GM12878 (cell line): ENCODE data around the gene RSPH1. TPM values are rescaled to one million over a fixed set of nuclear protein-coding genes. Genes with fewer than 3 reads are reported as not detected.

Experiments
- ATAC-seq: fragments of 200-7000 bp; cut with Tn5 transposase; 3 replicates; pipeline ENCODE4 v1.9.1; 2020; ENCODE audit warnings: mild to moderate bottlenecking, moderate library complexity
- BruUV-seq: library from RNA; stranded (reverse); fragments of 400-500 nt; replicated peaks from 2 replicates; lab custom pipeline; 2021; lab: Mats Ljungman, UMichigan
- CTCF ChIA-PET: fragments of 300-600 bp; sonication (Branson Sonifier 250); formaldehyde crosslinking; extraction: SDS; loops from one replicate; lab custom pipeline; 2021; ENCODE audit warnings: inconsistent platforms; lab: Yijun Ruan, JAX
- POLR2A ChIA-PET: fragments of 350-600 bp; formaldehyde crosslinking; extraction: SDS; loops from one replicate; lab custom pipeline; 2021; ENCODE audit warnings: inconsistent platforms; lab: Charles Lee
- RAD21 ChIA-PET: fragments of 300-600 bp; sonication (Branson Sonifier 250); formaldehyde crosslinking; loops from one replicate; lab custom pipeline; 2023; ENCODE audit warnings: antibody characterized with exemption; ENCODE audit not compliant: unreplicated experiment; lab: Charles Lee
- SMC1A ChIA-PET: fragments of 300-600 bp; sonication (Branson Sonifier 250); formaldehyde crosslinking; loops from one replicate; lab custom pipeline; 2023; ENCODE audit not compliant: unreplicated experiment, uncharacterized antibody; lab: Charles Lee
- DNase-seq: peaks from one replicate; pipeline ENCODE4 v3.0.0-alpha.2; 2011; ENCODE audit warnings: low read depth, low spot score
- FAIRE-seq: peaks from 3 replicates; lab custom pipeline; 2011; peaks lifted over from hg19 to GRCh38; lab: Jason Lieb, UNC
- H2AFZ ChIP-seq: 2 replicates; pipeline ENCODE4 v1.6.0; 2011; ENCODE audit warnings: low read depth, low read length, control low read depth; ENCODE audit not compliant: control insufficient read depth
- H3K27ac ChIP-seq: 2 replicates; pipeline ENCODE4 v1.5.1; 2011; ENCODE audit warnings: control low read depth; ENCODE audit not compliant: control insufficient read depth, insufficient read depth
- H3K27me3 ChIP-seq, 2 experiments: replicated peaks in 1 of 2; 2 replicates each; pipeline versions ENCODE4 v1.6.0 to v1.6.1; 2011; ENCODE audit warnings: low read length in 1 of 2; ENCODE audit not compliant: control insufficient read depth in 2 of 2, insufficient read depth in 2 of 2
- H3K36me3 ChIP-seq, 2 experiments: 2 replicates each; pipeline ENCODE4 v1.5.1; 2011; ENCODE audit warnings: low read length in 1 of 2; ENCODE audit not compliant: control insufficient read depth in 2 of 2, insufficient read depth in 2 of 2
- H3K4me1 ChIP-seq: 2 replicates; pipeline ENCODE4 v1.6.1; 2011; ENCODE audit warnings: mild to moderate bottlenecking, low read length, moderate library complexity, mixed read lengths; ENCODE audit not compliant: control insufficient read depth, insufficient read depth
- H3K4me2 ChIP-seq: 2 replicates; pipeline ENCODE4 v1.6.0; 2011; ENCODE audit warnings: control low read depth; ENCODE audit not compliant: control insufficient read depth, insufficient read depth
- H3K4me3 ChIP-seq: fragments of 200-600 bp; sonication (generic); 2 replicates; pipeline ENCODE4 v1.5.1; 2016
- H3K79me2 ChIP-seq: 2 replicates; pipeline ENCODE4 v1.6.0; 2011; ENCODE audit warnings: low read length; ENCODE audit not compliant: control insufficient read depth, insufficient read depth
- H3K9ac ChIP-seq: 2 replicates; pipeline ENCODE4 v1.8.0; 2011; ENCODE audit warnings: low read length, control low read depth, mixed read lengths; ENCODE audit not compliant: control insufficient read depth, insufficient read depth
- H3K9me3 ChIP-seq: replicated peaks from 3 replicates; pipeline ENCODE4 v1.5.1; 2011; ENCODE audit warnings: mild to moderate bottlenecking, low read length; ENCODE audit not compliant: control insufficient read depth, insufficient read depth
- H4K20me1 ChIP-seq: 2 replicates; pipeline ENCODE4 v1.6.0; 2011; ENCODE audit not compliant: control insufficient read depth, insufficient read depth
- CBFB ChIP-seq: IDR thresholded peaks from 2 replicates; pipeline ENCODE4 v1.6.1; 2016; ENCODE audit warnings: antibody characterized with exemption, low read depth
- CHD4 ChIP-seq: fragments of 200-600 bp; sonication (generic); IDR thresholded peaks from 2 replicates; pipeline ENCODE4 v1.6.1; 2016; ENCODE audit warnings: mild to moderate bottlenecking
- EP300 ChIP-seq, 2 experiments: fragments of 150-350 bp in 1 of 2; IDR thresholded peaks; 2 replicates each; pipeline ENCODE4 v1.6.1; 2011 to 2012; ENCODE audit warnings: low read depth in 2 of 2, low read length in 2 of 2, borderline replicate concordance in 1 of 2, improper control_type of control experiment in 1 of 2, inconsistent platforms in 1 of 2; ENCODE audit not compliant: control insufficient read depth in 1 of 2
- FOXK2 ChIP-seq: fragments of 450-650 bp; IDR thresholded peaks from 2 replicates; pipeline ENCODE4 v1.6.1; 2017; ENCODE audit warnings: mild to moderate bottlenecking, moderate library complexity
- HSF1 ChIP-seq: fragments of 150-350 bp; IDR thresholded peaks from 2 replicates; pipeline ENCODE4 v1.6.1; 2014; ENCODE audit warnings: mild to moderate bottlenecking, low read depth, low read length
- KLF5 ChIP-seq: fragments of 450-650 bp; IDR thresholded peaks from 2 replicates; pipeline ENCODE4 v1.6.1; 2014; ENCODE audit warnings: mild to moderate bottlenecking; ENCODE audit not compliant: partially characterized antibody
- MEF2A ChIP-seq: IDR thresholded peaks from 2 replicates; pipeline ENCODE4 v1.6.1; 2011; ENCODE audit warnings: low read depth, mild to moderate bottlenecking, low read length, moderate library complexity; ENCODE audit not compliant: insufficient read depth
- MYC ChIP-seq: IDR thresholded peaks from 2 replicates; pipeline ENCODE4 v1.6.1; 2011; ENCODE audit warnings: mild to moderate bottlenecking, low read length, moderate library complexity, inconsistent platforms; ENCODE audit not compliant: insufficient read depth, insufficient replicate concordance, insufficient read length, severe bottlenecking
- NFYA ChIP-seq: IDR thresholded peaks from 2 replicates; pipeline ENCODE4 v1.6.1; 2011; ENCODE audit warnings: low read depth, mild to moderate bottlenecking, low read length, improper control_type of control experiment, borderline replicate concordance
- NKRF ChIP-seq: fragments of 450-650 bp; conservative IDR thresholded peaks from 2 replicates; pipeline ENCODE4 v1.6.1; 2017; ENCODE audit warnings: mild to moderate bottlenecking, moderate library complexity
- PML ChIP-seq: IDR thresholded peaks from 2 replicates; pipeline ENCODE4 v1.6.1; 2012; ENCODE audit warnings: low read length, inconsistent platforms
- POLR2AphosphoS5 ChIP-seq: IDR thresholded peaks from 2 replicates; pipeline ENCODE4 v1.6.1; 2011; ENCODE audit warnings: mild to moderate bottlenecking, low read length, inconsistent platforms
- SP1 ChIP-seq: IDR thresholded peaks from one replicate; pipeline ENCODE4 v1.6.1; 2011; ENCODE audit warnings: low read depth, low read length
- SREBF2 ChIP-seq: IDR thresholded peaks from 2 replicates; pipeline ENCODE4 v1.6.1; 2012; ENCODE audit warnings: mild to moderate bottlenecking, low read length
- TAF1 ChIP-seq: IDR thresholded peaks from 2 replicates; pipeline ENCODE4 v1.6.1; 2011; ENCODE audit warnings: mild to moderate bottlenecking, low read depth, low read length, borderline replicate concordance
- ZBTB33 ChIP-seq: fragments of 450-650 bp; IDR thresholded peaks from 2 replicates; pipeline ENCODE4 v1.6.1; 2017; ENCODE audit warnings: mild to moderate bottlenecking
- WGBS: methylation state at CpG from one replicate; pipeline ENCODE4 v1.1.6; 2016; ENCODE audit warnings: low lambda C conversion rate; ENCODE audit not compliant: insufficient replicate concordance, insufficient coverage; ENCODE audit errors: missing lambda C conversion rate; 5-methylcytosine and 5-hydroxymethylcytosine counted together
- in situ Hi-C: fragments of 300-500 bp; cut with MboI; formaldehyde crosslinking; loops from 9 replicates; pipeline ENCODE4 v1.14.3; 2018; ENCODE audit warnings: mixed read lengths
- intact Hi-C: fragments of 100-400 bp; cut with micrococcal nuclease; formaldehyde crosslinking; loops from one replicate; pipeline ENCODE4 v1.14.2; 2022; ENCODE audit not compliant: unreplicated experiment
- polyA plus RNA-seq, 11 experiments: library from polyadenylated mRNA; depleted of rRNA in 4 of 11; unstranded in 6 of 11; stranded (reverse) in 5 of 11; fragments of >200 nt; fragmentation: Nextera tagmentation in 4 of 11; fragmentation: Illumina TruSeq in 1 of 11; extraction: Ambion mirVana in 4 of 11; extraction: Trizol in 1 of 11; gene quantifications; 1 replicate in 1 of 11; 2 replicates in 10 of 11; pipeline versions ENCODE4 v1.2.1 to v1.2.3, GENCODE V29; 2011 to 2016; ENCODE audit warnings: inconsistent platforms in 2 of 11, missing spikeins in 2 of 11, low read depth in 1 of 11
- total RNA-seq, 4 experiments: library from RNA; depleted of rRNA in 3 of 4; stranded (reverse); fragments of >200 nt in 3 of 4; fragmentation: Illumina TruSeq in 1 of 4; extraction: Trizol in 1 of 4; gene quantifications; 2 replicates each; pipeline versions ENCODE4 v1.2.1 to v1.2.3, GENCODE V29; 2013 to 2021

RSPH1 gene
- total and polyA plus RNA-seq, 10 of the 15 experiments (the other 5 are each of a cell fraction or from before 2014, with no cell fraction given): 0.11 to 1.4 (median 0.38) TPM

- Histone ChIP-seq H3K4me3 (no peak overlapping the region), H3K79me2 (no peaks in the 10 kb centered on the region), H3K4me2 (no peak overlapping the region), H3K36me3 (no peaks in the 10 kb centered on the region), H4K20me1 (no peaks in the 10 kb centered on the region), H3K9ac (no peak overlapping the region), H3K27me3 (no peaks in the 10 kb centered on the region), H2AFZ (no peak overlapping the region), H3K27ac (no peak overlapping the region), H3K4me1 (peaks cover 24% of the 10 kb centered on the region), H3K9me3 (no peaks in the 10 kb centered on the region; the same call in 2 of the 3 replicates)
- no peak for FAIRE-seq
- no peak for ATAC-seq
- ChIA-PET RAD21 (interaction anchor here (0.9 to 5.9 kb wide), 10 partner anchors 9 to 156 kb away, joined by 3 to 81 read pairs (median 3); partner anchors contain the start of gene UBASH3A), POLR2A (interaction anchor here (0.6 to 2.3 kb wide), 6 partner anchors 19 to 569 kb away, joined by 3 to 8 read pairs (median 6); no protein-coding TSS in a partner anchor), CTCF (interaction anchor here (0.6 to 1.8 kb wide), 12 partner anchors 9 to 296 kb away, joined by 3 to 10 read pairs (median 4); no protein-coding TSS in a partner anchor), SMC1A (interaction anchor here (0.9 to 3.0 kb wide), 13 partner anchors 16 to 134 kb away, joined by 3 to 14 read pairs (median 3); partner anchors contain the start of gene UBASH3A)
- no peak for DNase-seq
- WGBS: 55% methylated on average over 6 of the region's 6 CpGs
- intact Hi-C loops: loop anchor here (2.0 to 5.0 kb wide), 2 partner anchors 49 to 65 kb away; no protein-coding TSS in a partner anchor
- in situ Hi-C loops: no loop called here
- no TSS peak for BruUV-seq
- TF ChIP-seq NFYA: no peak
- no peak for TF ChIP-seq KLF5
- TF ChIP-seq CHD4: no peak
- no peak for TF ChIP-seq PML
- no peak for TF ChIP-seq EP300 (IDR thresholded peaks at IDR 0.05; ENCODE audit: borderline replicate concordance in 1 of 2, control insufficient read depth in 1 of 2, low read depth in 2 of 2, low read length in 2 of 2)
- no peak for TF ChIP-seq TAF1
- TF ChIP-seq FOXK2: no peak
- no peak for TF ChIP-seq NKRF
- TF ChIP-seq MEF2A: no peak
- no peak for TF ChIP-seq POLR2AphosphoS5
- TF ChIP-seq SREBF2: no peak
- TF ChIP-seq SP1: no peak
- no peak for TF ChIP-seq ZBTB33
- TF ChIP-seq HSF1: no peak
- TF ChIP-seq CBFB: no peak
- TF ChIP-seq MYC: no peak
Observed at GRCh38 chr21:42441963-42442362, 54.1 kb downstream of the RSPH1 start.
